Neural progenitor cell (in vitro differentiated cells): ENCODE measurements around the gene GLYATL1.

Source experiments
- CTCF ChIP-seq: fragments of 200-600 bp; sonication (generic); IDR thresholded peaks from 2 replicates; pipeline ENCODE4 v1.5.1; 2017; ENCODE audit warnings: antibody characterized with exemption, mild to moderate bottlenecking
- EZH2 ChIP-seq: fragments of 200-600 bp; sonication (generic); IDR thresholded peaks from 2 replicates; pipeline ENCODE4 v1.6.1; 2017; ENCODE audit warnings: antibody characterized with exemption, mild to moderate bottlenecking, moderate library complexity
- EZH2phosphoT487 ChIP-seq: fragments of 200-600 bp; sonication (generic); IDR thresholded peaks from 2 replicates; pipeline ENCODE4 v1.6.1; 2017; ENCODE audit warnings: antibody characterized with exemption

- no peak for TF ChIP-seq CTCF
- TF ChIP-seq EZH2, result no peak
- TF ChIP-seq EZH2phosphoT487, result no peak
These were observed 15.1 kb upstream of the GLYATL1 start for GRCh38 chr11:58924230-58924629.
